ENCODE data around the gene MILR1. TPM values are rescaled to one million over a fixed set of nuclear protein-coding genes. Genes with fewer than 3 reads are reported as not detected.

MILR1 gene
- total RNA-seq, 1 experiment from 2014 or later, result not detected

GRCh38 chr17:64488301-64488700, 39.4 kb downstream of the MILR1 start:
- CTCF ChIA-PET, result interaction anchor here (1.2 kb wide), 1 partner anchor 68 kb away, joined by 3 read pairs; no protein-coding TSS in a partner anchor
- no peaks in the 10 kb centered on the region for H3K4me1 Mint-ChIP-seq
- no peak overlapping the region for H3K4me3 Mint-ChIP-seq
- no peak for TF ChIP-seq AFF4 (CRISPR knock-in tag; IDR thresholded peaks at IDR 0.05; ENCODE audit: borderline replicate concordance)
- 0 out of 2 replicates have a peak, but pooled peaks have one; percentile 8 for TF ChIP-seq ZNF121 (CRISPR knock-in tag; IDR thresholded peaks at IDR 0.05)
- ATAC-seq (no peak), DNase-seq (ENCODE audit: low spot score) (no peak)
- H3K27ac Mint-ChIP-seq, result no peak overlapping the region
- H3K9me3 Mint-ChIP-seq, result peaks cover 10% of the 10 kb centered on the region
- POLR2A ChIA-PET, result no interaction called here
- peaks cover 87% of the 10 kb centered on the region for H3K36me3 Mint-ChIP-seq
- H3K27me3 Mint-ChIP-seq (ENCODE audit: low read depth), result no peaks in the 10 kb centered on the region

- Mint-ChIP-seq H3K4me3 (no peak overlapping the region), H3K27me3 (ENCODE audit: low read depth) (no peaks in the 10 kb centered on the region), H3K27ac (no peak overlapping the region), H3K9me3 (peaks cover 10% of the 10 kb centered on the region), H3K36me3 (peaks cover 71% of the 10 kb centered on the region), H3K4me1 (peaks cover 19% of the 10 kb centered on the region)
- ChIA-PET CTCF (interaction anchor here (0.5 to 5.0 kb wide), 25 partner anchors 10 to 321 kb away, joined by 3 to 97 read pairs (median 3); partner anchors contain the start of genes CEP95 and DDX5), POLR2A (interaction anchor here (0.7 kb wide), 1 partner anchor 45 kb away, joined by 3 read pairs; no protein-coding TSS in a partner anchor)
- TF ChIP-seq CTCF (IDR thresholded peaks at IDR 0.05) (peak; percentile 36; the same call in 1 of the 2 replicates), ZSCAN18 (CRISPR knock-in tag; IDR thresholded peaks at IDR 0.05) (no peak), ELF4 (CRISPR knock-in tag; IDR thresholded peaks at IDR 0.05; ENCODE audit: low read depth) (no peak), HMGXB4 (CRISPR knock-in tag; IDR thresholded peaks at IDR 0.05) (no peak), USF1 (CRISPR knock-in tag; IDR thresholded peaks at IDR 0.05) (no peak)
- peak; percentile 78 for ATAC-seq
- peak; percentile 29 for DNase-seq (ENCODE audit: low spot score)
These were observed 42.3 kb downstream of the MILR1 start for GRCh38 chr17:64491034-64491860.

GRCh38 chr17:64491994-64492393, 43.1 kb downstream of the MILR1 start:
- H3K4me3 Mint-ChIP-seq, result no peak overlapping the region
- ATAC-seq, result no peak
- H3K36me3 Mint-ChIP-seq, result peaks cover 68% of the 10 kb centered on the region
- ChIA-PET CTCF (interaction anchor here (0.7 to 5.0 kb wide), 6 partner anchors 14 to 81 kb away, joined by 3 to 97 read pairs (median 6); no protein-coding TSS in a partner anchor), POLR2A (interaction anchor here (0.7 kb wide), 1 partner anchor 45 kb away, joined by 3 read pairs; no protein-coding TSS in a partner anchor)
- H3K27me3 Mint-ChIP-seq (ENCODE audit: low read depth), result no peaks in the 10 kb centered on the region
- DNase-seq (ENCODE audit: low spot score), result no peak
- H3K27ac Mint-ChIP-seq, result no peak overlapping the region
- H3K9me3 Mint-ChIP-seq, result peaks cover 10% of the 10 kb centered on the region
- peaks cover 20% of the 10 kb centered on the region for H3K4me1 Mint-ChIP-seq
- TF ChIP-seq FOXP4 (CRISPR knock-in tag; IDR thresholded peaks at IDR 0.05) (no peak), CREB1 (CRISPR knock-in tag; IDR thresholded peaks at IDR 0.05) (no peak), NR1H2 (CRISPR knock-in tag; IDR thresholded peaks at IDR 0.05) (no peak), ZNF281 (CRISPR knock-in tag; IDR thresholded peaks at IDR 0.05) (no peak), KAT7 (CRISPR knock-in tag; IDR thresholded peaks at IDR 0.05; ENCODE audit: borderline replicate concordance) (no peak), USF1 (CRISPR knock-in tag; IDR thresholded peaks at IDR 0.05) (no peak), SMAD4 (CRISPR knock-in tag; IDR thresholded peaks at IDR 0.05) (no peak)
